ENCODE measurements around the gene PRR5L.

- no peak for TF ChIP-seq ZNF274 (IDR thresholded peaks at IDR 0.05; ENCODE audit: low read depth, low read length)
- no peak for TF ChIP-seq SUZ12 (IDR thresholded peaks at IDR 0.05; ENCODE audit: extremely low read depth, insufficient read depth, insufficient read length)
- TF ChIP-seq YY1 (IDR thresholded peaks at IDR 0.05; ENCODE audit: insufficient read depth, insufficient read length): peak; percentile 97
Measured at GRCh38 chr11:36289226-36289852, 6.7 kb upstream of the PRR5L start, which contains the start of gene COMMD9.

Data from NT2/D1 (cell line).